NCI-H1694 (cell line): Measurements from ENCODE around the gene FBXL17.
"Not testable (repeated sequence)": the region's sequence is repeated elsewhere in the genome, so short reads cannot be mapped to it uniquely, and the experiment has no call there.

Experiments
- DNase-seq: peaks from one replicate; lab custom pipeline; 2025; lab: John Stamatoyannopoulos, UW

Gene FBXL17

DNA sequence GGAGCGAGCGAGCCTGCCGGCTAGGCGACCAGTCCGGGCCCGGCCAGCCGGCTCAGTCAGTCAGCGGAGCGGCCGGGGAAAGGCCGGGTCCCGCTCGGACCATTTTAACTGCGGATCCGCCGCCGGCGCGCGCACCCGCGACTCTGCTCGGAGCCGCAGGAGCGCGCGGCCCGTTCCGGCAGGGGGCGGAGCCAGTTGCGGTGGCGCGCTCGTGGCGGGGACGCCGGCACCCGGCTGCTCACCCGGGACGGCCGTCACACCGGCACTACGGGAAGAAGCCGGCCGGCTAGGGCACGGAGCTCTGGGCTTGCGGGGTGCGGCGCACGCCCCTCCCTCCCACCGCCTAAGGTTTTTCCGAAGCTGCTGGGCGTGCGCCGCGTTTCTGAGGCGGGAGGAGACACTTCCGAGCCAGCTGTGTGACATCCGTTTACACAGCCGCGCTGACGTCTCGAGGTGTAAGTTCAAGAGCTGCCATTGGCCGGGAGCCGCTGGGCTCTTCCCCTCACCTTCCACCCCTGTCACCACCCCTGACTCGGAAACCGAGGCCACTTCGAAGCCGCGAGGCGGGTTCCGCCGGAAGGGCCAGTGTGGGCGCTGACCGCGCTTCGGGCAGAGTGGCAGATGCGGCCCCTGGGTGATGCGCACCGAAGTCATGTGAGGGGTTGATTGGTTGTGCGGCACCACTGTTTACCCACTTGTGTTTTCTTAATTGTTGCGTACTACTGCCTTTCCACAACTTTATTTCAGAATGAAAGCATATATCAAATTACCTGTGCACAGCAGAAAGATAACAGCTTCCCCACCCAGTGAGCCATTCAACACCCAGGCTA is at the start of gene FBXL17:
Gene FBXL17 (minus strand): TSS at position 145 of the 830 bp plus-strand sequence.
- DNase-seq: peak; percentile 40

DNA sequence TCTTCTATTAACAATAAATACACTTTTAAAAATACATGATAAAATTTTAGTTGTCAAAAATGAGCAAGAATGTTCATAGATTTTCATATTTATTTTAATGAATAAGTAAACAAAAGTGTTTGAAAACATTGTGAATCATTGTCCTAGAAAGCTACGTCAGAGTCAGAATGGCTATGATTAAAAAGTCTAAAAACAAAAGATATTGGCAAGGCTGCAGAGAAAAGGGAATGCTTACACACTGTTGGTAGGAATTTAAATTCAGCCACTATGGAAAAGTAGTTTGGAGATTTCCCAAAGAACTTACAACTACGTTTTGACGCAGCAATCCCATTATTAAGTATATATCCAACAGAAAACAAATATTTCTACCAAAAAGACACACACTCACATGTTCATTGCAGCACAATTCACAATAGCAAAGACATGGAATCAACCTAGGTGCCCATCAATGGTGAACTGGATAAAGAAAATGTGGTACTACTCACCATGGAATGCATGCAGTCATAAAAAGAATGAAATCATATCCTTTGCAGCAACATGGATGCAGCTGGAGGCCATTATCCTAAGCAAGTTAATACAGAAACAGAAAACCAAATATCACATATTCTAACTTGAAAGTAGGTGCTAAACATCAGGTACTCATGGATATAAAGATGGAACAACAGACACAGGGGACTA is 49.2 kb upstream of the FBXL17 start:
- no peak for DNase-seq

DNA sequence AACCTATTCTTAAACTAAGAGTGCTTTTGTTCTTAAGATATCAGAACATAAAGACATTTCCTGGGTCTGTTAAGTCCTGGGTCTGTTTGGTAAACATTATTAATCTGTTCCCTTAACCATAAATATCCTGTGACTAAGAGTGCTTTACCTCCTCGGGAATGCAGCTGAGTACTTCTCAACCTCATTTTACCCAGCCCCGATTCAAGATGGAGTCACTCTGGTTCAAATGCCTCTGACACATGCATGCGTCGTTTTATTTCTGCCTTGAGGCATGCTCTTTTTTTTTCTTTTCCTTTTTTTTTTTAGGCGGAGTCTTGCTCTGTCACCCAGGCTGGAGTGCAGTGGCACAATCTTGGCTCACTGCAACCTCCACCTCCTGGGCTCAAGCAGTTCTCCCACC is 39.8 kb upstream of the FBXL17 start:
- no peak for DNase-seq

DNA sequence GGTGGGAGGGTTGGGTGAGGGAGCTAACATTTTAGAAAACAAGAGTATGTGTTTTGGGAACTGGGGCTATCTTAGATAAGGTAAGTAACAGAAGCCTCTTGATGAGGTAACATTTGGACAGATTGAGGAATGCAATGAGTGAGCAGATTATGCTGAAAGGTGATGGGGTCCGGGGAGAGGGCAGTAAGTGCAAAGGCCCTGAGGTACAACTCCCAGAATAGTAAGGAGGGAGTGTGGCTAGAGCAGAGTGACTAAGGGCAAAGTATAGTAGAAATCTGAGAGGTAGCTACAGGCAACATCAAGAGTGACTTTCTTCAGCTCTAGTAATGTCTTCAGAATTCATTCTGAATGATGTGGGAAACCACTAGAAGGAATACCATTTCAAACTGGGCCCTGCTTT is 38.9 kb upstream of the FBXL17 start:
- DNase-seq: no peak

DNA sequence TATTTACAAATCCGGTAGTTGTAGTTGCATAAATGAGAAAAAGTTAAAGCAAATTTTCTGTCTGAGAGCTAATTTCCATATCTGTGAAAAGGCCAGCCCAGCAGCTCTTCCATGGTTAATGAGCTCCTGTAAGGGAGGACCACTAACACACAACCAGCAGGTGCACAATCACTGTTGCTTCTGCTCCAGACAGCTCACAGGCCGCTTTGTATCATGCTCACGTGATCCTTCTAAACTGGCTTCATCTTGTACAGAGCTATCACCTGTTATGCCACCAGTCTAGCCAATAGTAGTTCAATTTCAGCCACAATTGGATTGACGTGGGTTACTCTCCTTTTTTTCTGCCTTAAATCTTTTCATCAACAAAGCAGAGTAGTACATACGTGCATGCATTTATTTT is 38.3 kb upstream of the FBXL17 start:
- no peak for DNase-seq

DNA sequence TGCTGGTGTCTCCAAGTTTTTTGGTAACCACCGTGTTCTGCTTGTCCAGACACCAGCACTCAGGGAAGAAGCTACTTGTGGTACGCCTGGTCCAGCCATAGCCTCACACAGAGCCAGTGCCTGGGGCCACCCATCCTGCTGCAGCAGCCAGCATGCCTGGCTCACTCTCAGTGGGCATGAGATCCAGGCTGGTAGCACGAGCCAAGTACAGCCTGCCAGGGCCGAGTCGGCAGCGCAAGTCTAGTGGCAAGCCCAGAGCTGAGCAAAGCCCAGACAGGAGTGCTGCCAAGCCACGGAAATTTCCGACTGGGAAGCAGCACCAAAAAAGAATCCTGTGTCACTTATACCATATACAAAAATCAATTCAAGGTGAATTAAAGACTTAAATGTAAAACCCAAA is 36.3 kb upstream of the FBXL17 start:
- no peak for DNase-seq

DNA sequence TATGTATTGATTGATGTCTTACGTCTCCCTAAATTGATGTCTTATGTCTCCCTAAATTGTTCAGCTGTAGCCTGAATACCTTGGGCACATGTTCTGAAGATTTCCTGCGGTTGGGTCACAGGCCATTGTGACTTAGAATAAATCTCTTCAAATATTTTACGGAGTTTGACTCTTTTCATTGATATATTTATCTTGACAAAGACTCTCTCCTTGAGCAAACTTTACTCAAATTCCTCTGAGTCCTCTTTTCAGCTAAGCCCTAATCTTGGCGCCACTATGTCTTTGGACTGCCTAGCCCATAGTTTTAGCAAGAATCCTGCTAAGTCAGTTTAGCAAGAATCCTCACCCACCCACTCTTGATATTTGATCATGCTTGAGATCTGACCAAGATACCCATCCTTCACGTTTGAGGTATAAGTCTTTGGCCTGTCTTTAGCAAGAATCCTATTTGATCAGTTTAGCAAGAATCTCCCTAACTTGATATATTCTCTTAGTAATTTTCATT is 35.3 kb upstream of the FBXL17 start:
- DNase-seq: no peak

DNA sequence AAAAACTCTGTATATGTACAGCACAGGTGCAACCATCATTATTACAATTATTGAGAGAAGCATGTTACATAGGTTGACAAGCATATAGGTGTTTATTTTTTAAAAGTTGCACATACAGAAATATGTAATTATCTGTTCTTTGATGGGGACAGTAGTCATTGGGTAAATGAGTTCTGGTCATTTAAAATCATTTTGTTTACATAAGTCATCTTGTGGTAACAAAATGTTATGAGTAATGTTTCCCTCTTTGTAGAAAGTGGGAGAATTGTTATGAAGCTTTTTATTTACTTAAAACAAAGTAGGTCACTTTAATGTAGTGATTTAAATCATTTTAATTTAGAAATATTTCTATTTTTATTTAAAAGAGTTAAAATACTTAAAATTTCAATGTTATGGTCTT is 33.8 kb upstream of the FBXL17 start:
- DNase-seq: no peak

DNA sequence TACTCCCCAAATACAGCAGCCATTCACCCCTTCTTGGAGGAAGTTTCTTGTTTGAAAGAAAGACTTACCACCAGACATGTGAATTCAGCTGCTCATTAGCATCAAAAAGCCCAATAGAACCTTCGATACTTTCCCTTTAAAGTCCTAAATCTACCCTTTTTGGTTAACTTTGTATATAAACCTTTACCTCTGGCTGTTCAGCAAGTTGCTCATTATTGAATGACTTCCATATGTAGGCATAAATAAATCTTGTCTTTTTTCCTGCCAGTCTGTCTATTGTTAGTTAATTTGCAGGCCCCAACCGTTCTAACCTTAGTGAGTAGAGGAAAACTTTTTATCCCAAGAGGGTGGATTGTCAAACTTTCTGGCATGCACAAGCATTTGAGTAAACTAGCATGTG is 27.9 kb upstream of the FBXL17 start:
- no peak for DNase-seq

DNA sequence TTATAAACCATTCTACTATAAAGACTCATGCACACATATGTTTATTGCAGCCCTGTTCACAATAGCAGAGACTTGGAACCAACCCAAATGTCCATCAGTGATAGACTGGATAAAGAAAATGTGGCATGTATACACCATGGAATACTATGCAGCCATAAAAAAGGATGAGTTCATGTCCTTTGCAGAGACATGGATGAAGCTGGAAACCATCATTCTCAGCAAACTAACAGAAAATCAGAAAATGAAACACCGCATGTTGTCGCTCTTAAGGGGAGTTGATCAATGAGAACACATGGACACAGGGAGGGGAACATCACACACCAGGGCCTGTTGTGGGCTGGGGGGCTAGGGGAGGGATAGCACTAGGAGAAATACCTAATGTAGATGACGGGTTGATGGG is 23.3 kb upstream of the FBXL17 start:
- DNase-seq: not testable (repeated sequence)

DNA sequence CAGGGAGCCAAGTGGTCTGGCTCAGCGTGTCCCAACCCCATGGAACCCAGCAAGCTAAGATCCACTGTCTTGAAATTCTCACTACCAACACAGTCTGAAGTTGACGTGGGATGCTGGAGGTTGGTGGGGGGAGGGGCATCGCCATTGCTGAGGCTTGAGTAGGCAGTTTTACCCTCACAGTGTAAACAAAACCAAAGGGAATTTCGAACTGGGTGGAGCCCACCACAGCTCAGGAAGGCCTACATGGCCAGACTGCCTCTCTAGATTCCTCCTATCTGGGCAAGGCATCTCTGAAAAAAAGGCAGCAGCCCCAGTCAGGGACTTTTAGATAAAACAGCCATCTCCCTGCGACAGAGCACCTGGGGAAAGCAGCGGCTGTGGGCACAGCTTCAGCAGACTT is 17.1 kb upstream of the FBXL17 start:
- no peak for DNase-seq

DNA sequence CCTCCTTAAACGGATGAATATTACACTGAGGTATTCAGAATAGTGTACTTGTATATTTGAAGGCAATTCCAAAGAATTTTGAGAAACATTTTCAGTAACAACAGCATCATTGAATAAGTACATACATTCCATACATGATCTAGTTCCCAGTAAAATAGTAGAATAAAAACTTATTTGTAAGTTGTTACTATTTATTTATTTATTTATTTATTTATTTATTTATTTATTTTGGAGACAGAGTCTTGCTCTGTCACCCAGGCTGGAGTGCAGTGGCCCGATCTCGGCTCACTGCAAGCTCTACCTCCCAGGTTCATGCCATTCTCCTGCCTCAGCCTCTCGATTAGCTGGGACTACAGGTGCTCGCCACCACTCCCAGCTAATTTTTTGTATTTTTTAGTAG is 14.9 kb upstream of the FBXL17 start:
- DNase-seq: not testable (repeated sequence)

DNA sequence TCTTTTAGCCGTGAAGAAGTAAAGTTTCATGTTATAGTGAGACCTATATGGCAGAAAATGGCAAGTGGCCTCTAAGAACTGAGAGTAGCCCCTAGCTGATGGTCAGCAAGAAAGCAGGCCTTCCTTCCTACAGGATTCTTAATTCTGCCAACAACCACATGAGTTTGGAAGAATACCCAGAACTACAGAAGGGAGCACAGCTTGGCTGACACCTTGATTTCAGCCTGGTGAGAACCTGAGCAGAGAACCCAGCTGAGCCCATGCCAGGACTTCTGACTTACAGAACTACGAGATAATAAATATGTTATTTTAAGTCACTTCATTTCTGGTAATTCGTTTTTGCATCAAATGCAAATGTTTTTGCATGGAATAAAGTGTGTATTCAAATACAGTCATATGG is 5.9 kb upstream of the FBXL17 start:
- DNase-seq: no peak

DNA sequence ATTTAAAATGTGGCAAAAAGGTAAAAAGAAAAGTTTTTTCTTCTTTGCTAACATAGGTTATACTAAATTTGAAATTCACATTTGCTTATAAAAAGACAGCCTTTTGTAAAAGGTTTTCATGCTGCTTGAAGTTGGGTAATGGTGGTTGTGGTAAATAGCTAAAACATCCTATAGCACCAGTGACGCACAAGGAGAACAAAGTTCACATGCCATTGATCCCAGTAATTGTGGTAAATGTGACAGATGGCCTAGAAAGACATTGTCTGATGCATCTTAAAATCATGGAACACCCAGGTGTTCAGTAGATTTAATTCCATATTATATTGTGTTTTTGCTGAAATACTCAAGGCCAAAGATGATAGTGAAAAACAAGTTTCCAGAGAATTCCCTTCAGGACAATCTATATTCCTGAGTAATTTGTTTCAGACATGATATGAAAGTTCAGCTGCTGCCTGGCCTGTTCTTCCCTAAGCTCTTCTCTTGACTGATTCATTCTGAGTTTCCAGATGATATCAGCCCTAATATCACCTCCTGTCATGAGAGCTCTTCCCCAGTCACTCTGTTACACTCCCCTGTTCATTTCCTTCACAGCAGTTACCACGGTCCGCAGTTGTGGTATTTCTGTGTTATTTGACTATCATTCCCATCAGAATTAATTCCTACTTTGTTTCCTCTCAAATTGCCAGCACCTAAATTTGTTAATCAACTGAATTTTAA is 4.6 kb upstream of the FBXL17 start:
- DNase-seq: no peak

DNA sequence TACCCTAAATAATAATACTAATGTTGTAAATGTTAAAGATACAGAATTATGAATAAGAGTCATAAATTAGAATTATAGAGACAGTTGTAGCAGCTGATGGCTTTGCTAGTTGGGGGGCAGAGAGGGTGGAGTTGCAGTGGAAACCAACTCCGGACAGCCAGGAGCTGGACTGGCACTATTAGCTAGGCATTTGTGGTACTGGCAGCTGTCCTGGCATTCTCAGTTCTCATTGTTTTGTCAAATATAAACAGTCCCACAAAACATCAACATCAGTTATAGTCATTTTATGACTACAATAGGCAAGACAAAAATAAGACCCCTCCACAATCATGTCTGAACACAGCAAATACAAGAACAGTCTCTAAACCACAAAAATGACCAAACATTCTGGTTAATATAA is 2.8 kb upstream of the FBXL17 start:
- DNase-seq: no peak

DNA sequence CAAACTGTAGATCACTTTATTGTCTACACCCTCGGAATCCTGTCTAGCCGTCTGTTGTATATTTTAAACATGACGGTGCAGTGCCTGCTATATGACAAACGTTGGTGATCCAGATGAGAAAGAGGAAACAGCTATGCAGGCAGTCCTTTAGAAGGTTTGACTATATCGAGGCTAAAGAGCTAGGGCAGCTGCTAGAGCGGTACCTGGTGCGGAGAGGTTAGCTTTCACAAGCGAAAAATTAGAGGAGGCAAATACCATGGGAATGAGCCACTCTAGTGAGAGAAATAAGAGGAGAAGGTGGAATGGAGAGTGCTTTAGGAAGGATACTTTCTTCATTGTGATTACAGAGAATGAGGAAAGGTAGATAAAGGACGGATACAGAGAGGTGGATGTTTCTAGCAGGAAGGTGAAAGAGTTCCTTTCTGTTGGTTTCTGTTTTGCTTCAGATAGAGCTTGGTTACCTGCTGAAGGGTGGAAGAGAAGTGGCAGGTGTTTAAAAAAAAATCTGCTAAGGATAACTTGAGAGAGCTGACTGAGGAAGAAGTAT is 959 bp upstream of the FBXL17 start:
- DNase-seq: no peak

DNA sequence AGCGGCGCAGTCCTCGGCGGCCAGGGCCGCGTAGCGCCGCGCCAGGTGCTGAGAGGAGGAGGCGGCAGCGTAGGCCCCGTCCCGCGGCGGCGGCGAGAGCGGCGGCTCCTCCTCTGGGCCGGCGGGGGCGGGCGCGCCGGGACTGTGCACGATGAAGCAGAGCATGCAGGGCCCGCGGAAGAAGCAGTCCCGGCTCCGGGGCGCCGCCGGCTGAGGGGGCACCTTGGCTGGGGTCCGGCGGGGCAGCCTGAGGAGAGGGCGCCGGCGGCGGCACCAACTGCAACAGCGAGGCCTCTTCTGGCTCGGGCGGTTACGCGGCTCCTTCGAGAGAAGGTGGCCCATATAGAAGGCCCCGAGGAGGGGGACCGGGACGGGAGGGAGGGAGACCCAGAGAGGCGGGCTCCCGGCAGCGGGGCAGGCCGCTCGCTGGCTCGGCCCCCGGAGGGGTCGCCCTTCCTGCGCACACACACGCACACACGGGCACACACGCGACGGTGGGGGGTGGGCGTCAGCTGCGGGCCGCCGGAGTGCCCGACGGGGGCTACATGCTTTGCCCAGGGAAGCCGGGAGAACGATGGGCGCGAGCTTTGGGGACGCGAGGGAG is 446 bp downstream of the FBXL17 start:
- DNase-seq: peak; percentile 12

DNA sequence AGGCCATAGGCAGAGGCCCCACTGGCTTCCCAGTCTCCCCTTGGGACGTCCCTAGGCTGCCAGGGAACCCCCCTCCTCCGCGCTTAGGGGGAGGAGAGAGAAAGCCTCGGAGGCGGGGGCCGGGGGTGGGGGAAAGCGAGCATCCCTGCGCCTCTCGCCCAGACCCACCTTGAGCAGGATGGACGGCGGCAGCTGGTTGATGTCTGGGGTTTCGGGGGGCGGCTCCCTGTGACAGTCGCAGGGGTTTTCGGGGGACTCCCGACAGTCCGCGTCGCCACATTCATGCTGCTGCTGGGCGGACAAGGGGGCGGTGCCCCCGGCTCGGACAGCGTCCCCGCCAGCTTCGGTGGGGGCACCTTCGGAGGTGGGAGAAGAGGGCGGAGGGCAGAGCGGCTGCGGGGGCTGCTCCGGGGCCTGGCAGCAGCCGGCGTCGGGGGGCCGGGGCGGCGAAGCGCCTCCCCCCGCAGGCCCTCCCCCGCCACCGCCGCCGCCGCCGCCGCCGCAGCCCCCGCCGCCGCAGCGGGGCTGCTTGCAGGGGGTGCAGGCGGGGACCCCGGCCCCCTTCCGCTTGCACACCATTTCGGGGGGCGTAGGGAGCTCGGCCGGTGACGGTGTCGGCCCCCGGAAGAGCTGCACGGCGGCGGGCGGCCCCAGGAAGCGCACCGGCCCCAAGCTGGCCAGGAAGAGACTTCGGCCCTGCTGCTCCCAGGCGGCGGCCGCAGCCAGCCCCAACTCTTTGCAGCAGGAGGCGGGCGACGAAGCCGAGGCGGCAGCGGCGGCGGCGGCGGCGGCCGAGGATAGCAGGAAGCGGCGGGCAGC is 1.2 kb downstream of the FBXL17 start:
- no peak for DNase-seq

DNA sequence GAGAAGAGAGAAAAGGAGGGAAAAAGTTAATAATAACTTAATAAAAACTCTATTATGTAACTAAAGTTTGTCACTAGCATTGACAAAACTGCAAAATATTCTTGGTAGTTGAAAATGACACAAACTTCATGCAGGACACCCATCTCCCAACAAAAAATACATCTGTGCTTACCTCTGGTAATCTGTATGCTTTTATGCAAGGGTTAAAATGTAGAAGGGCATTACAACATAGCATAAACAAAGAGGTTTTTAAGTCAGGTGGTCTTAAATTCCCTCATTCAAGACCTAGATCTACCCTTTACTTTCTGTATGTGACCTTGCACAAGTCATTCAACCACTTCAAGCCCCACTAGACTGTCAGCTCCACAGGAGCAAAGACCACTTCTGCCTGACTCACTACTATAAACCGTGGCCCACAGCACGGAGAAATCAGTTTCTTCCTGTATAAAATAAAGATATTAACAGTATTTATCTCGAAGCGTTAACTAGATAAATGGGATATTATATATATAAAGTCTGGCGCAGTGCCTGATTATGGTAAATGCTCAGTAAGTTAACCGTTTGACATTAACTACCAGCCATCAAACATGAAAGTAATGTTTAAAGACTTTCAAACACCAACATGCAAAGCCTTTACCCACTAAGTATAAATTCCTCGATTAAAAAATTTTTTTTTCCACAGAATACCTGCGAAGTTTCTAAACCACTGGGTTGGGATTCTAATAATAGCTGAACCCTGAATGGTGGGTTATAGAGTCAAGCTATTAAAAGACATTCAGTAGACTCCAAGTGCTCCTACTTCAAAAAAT is 2.0 kb downstream of the FBXL17 start:
- no peak for DNase-seq

DNA sequence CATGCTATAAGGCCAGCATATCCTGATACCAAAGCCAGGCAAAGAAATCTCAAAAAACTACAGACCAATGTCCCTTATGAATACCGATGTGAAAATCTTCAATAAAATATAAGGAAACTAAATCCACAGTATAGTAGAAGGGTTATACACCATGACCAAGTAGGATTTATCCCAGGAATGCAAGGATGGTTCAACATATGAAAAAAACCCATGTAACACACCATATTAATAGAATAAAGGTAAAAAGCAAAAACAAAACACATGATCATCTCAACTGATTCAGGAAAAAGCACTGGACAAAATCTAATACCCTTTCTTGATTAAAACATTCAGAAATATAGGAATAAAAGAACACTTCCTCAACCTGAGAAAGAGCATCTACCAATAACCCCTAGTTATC is 6.1 kb downstream of the FBXL17 start:
- DNase-seq: no peak
